K562 (cell line): Measurements from ENCODE around the gene IL1RL2. TPM values are rescaled to one million over a fixed set of nuclear protein-coding genes. Genes with fewer than 3 reads are reported as not detected.
A peak's percentile ranks its signal among the peaks of the same experiment; 100 is the strongest.

Experiments
- ARID2 ChIP-seq: fragments of 450-650 bp; IDR thresholded peaks from 2 replicates; pipeline ENCODE4 v1.6.1; 2017; ENCODE audit warnings: antibody characterized with exemption, mild to moderate bottlenecking
- BDP1 ChIP-seq: IDR thresholded peaks from 3 replicates; pipeline ENCODE4 v1.6.1; 2011; ENCODE audit not compliant: insufficient read length, insufficient read depth
- CEBPB ChIP-seq: fragments of 450-650 bp; IDR thresholded peaks from 2 replicates; pipeline ENCODE4 v1.6.1; 2016; ENCODE audit warnings: missing genetic modification characterization, missing compliant biosample characterization
- CEBPG ChIP-seq, 3 experiments: fragments of 200-800 bp in 1 of 3; sonication (Bioruptor generic) in 1 of 3; sonication (generic) in 1 of 3; formaldehyde crosslinking in 1 of 3; IDR thresholded peaks in 2 of 3; conservative IDR thresholded peaks in 1 of 3; 2 replicates each; pipeline versions ENCODE4 v1.6.1 to v1.8.0; 2016 to 2022; ENCODE audit warnings: missing compliant biosample characterization in 2 of 3, missing genetic modification characterization in 2 of 3, mild to moderate bottlenecking in 1 of 3, missing genetic modification reagents in 1 of 3
- DDX20 ChIP-seq: fragments of 450-650 bp; IDR thresholded peaks from 2 replicates; pipeline ENCODE4 v1.6.1; 2016; ENCODE audit warnings: missing genetic modification characterization, low read depth, mild to moderate bottlenecking, missing compliant biosample characterization, moderate library complexity
- DIDO1 ChIP-seq: fragments of 450-650 bp; IDR thresholded peaks from 2 replicates; pipeline ENCODE4 v1.6.1; 2016; ENCODE audit warnings: low read depth, missing biosample characterization, missing genetic modification characterization
- EWSR1 ChIP-seq: fragments of 450-650 bp; IDR thresholded peaks from 2 replicates; pipeline ENCODE4 v1.6.1; 2018; ENCODE audit warnings: borderline replicate concordance, mild to moderate bottlenecking, low read depth, moderate library complexity; ENCODE audit not compliant: partially characterized antibody
- FOXK2 ChIP-seq, 2 experiments: fragments of 450-650 bp; IDR thresholded peaks in 1 of 2; conservative IDR thresholded peaks in 1 of 2; 2 replicates each; pipeline ENCODE4 v1.6.1; 2016; ENCODE audit warnings: low read depth in 2 of 2, mild to moderate bottlenecking in 1 of 2
- HDAC1 ChIP-seq, 2 experiments: fragments of 450-650 bp; IDR thresholded peaks; 2 replicates each; pipeline ENCODE4 v1.6.1; 2016 to 2017; ENCODE audit warnings: inconsistent platforms in 1 of 2, mild to moderate bottlenecking in 1 of 2, moderate library complexity in 1 of 2
- HOXB6 ChIP-seq: fragments of 250-450 bp; sonication (Bioruptor Pico); IDR thresholded peaks from 2 replicates; pipeline ENCODE4 v1.5.1; 2022; ENCODE audit warnings: mild to moderate bottlenecking, borderline replicate concordance
- MLLT1 ChIP-seq, 2 experiments: fragments of 450-650 bp; IDR thresholded peaks; 2 replicates each; pipeline ENCODE4 v1.6.1; 2016
- POLR2AphosphoS5 ChIP-seq: IDR thresholded peaks from 2 replicates; pipeline ENCODE4 v1.6.1; 2011; ENCODE audit warnings: mild to moderate bottlenecking, low read depth, low read length, moderate library complexity; ENCODE audit not compliant: control insufficient read depth, insufficient read depth
- RAD21 ChIP-seq, 2 experiments: fragments of 250-450 bp in 1 of 2; fragments of 450-650 bp in 1 of 2; sonication (Bioruptor Pico) in 1 of 2; formaldehyde crosslinking in 1 of 2; IDR thresholded peaks in 1 of 2; conservative IDR thresholded peaks in 1 of 2; 2 replicates each; pipeline versions ENCODE4 v1.4.0 to v1.8.0; 2020 to 2022; ENCODE audit warnings: mild to moderate bottlenecking in 2 of 2, moderate library complexity in 1 of 2
- SMC3 ChIP-seq: conservative IDR thresholded peaks from 2 replicates; pipeline ENCODE4 v1.6.1; 2011; ENCODE audit warnings: low read depth, low read length, improper control_type of control experiment; ENCODE audit not compliant: insufficient read depth
- TEAD4 ChIP-seq, 2 experiments: sonication (generic) in 1 of 2; formaldehyde crosslinking in 1 of 2; IDR thresholded peaks; 2 replicates each; pipeline versions ENCODE4 v1.6.1 to v1.8.0; 2012 to 2022; ENCODE audit warnings: borderline replicate concordance in 1 of 2, inconsistent platforms in 1 of 2, low read length in 1 of 2, mild to moderate bottlenecking in 1 of 2, missing genetic modification reagents in 1 of 2
- ZFP30 ChIP-seq: fragments of 250-450 bp; sonication (Bioruptor Pico); IDR thresholded peaks from 2 replicates; pipeline ENCODE4 v1.8.0; 2022; ENCODE audit warnings: moderate library complexity, mild to moderate bottlenecking, inconsistent platforms, borderline replicate concordance
- ZNF79 ChIP-seq: fragments of 250-450 bp; sonication (Bioruptor Pico); IDR thresholded peaks from 2 replicates; pipeline ENCODE4 v1.4.0; 2020; ENCODE audit warnings: low read depth, mild to moderate bottlenecking, moderate library complexity
- polyA plus RNA-seq, 8 experiments: library from polyadenylated mRNA; depleted of rRNA in 4 of 8; stranded (reverse) in 5 of 8; unstranded in 3 of 8; fragments of >200 nt; fragmentation: Nextera tagmentation in 2 of 8; fragmentation: Illumina TruSeq in 1 of 8; extraction: Ambion mirVana in 2 of 8; extraction: Trizol in 1 of 8; gene quantifications; 2 replicates each; pipeline versions ENCODE4 v1.2.1 to v1.2.3, GENCODE V29; 2011 to 2014; ENCODE audit warnings: inconsistent platforms in 1 of 8, missing spikeins in 1 of 8
- total RNA-seq, 7 experiments: library from RNA; depleted of rRNA in 6 of 7; stranded (reverse); fragments of >200 nt in 6 of 7; fragmentation: Illumina TruSeq in 2 of 7; extraction: Trizol in 2 of 7; gene quantifications; 2 replicates each; pipeline versions ENCODE4 v1.2.1 to v1.2.3, GENCODE V29; 2011 to 2021; ENCODE audit warnings: low replicate concordance in 1 of 7
- TF ChIP-seq, protein P1 (sequence below): IDR thresholded peaks from 3 replicates; pipeline ENCODE4 v1.6.1; 2011; ENCODE audit warnings: borderline replicate concordance, mild to moderate bottlenecking; ENCODE audit not compliant: insufficient read length, insufficient read depth
- TF ChIP-seq, protein P2 (sequence below), 3 experiments: IDR thresholded peaks in 2 of 3; conservative IDR thresholded peaks in 1 of 3; 2 replicates each; pipeline ENCODE4 v1.5.1; 2011 to 2012; ENCODE audit warnings: low read length in 3 of 3, mild to moderate bottlenecking in 3 of 3, control low read depth in 2 of 3, improper control_type of control experiment in 1 of 3, inconsistent platforms in 1 of 3, low read depth in 1 of 3, mixed read lengths in 1 of 3, moderate library complexity in 1 of 3; ENCODE audit not compliant: insufficient read depth in 2 of 3
- TF ChIP-seq, protein P3 (sequence below): fragments of 450-650 bp; formaldehyde crosslinking; IDR thresholded peaks from 2 replicates; pipeline ENCODE4 v1.4.0; 2022; ENCODE audit warnings: mild to moderate bottlenecking, moderate library complexity

Gene IL1RL2
- total and polyA plus RNA-seq, 9 of the 15 experiments (the other 6 are each of a cell fraction or from before 2014, with no cell fraction given), result not detected

DNA sequence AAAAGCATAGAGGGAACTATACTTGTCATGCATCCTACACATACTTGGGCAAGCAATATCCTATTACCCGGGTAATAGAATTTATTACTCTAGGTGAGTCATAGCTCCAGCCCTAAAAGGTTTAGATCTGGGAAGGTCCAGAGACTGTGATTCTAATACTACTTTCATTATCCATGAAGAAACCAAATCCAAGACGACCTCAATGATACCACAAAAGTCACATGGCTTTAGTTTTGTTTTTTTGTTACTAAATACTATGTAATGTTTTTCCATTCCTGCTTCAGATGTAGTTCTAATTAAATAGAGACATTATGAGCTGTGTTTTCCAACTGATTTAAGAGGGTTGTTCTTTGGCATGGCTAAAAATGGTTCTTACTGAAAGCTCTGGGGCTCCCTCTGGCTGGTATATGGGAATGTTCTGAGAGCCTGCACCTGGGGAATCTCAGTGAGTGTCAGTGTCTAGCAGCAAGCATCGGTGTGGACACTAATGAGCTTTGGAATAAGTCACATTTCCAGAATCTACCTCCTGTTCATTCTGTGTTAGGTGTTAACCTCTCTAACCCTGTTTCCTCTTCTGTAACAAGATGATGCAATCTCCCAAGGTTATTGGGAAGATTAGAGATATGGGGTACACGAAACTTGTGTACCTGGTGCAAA lies 20.5 kb upstream of the IL1RL2 start (continued):
- TF ChIP-seq, protein P1, sequence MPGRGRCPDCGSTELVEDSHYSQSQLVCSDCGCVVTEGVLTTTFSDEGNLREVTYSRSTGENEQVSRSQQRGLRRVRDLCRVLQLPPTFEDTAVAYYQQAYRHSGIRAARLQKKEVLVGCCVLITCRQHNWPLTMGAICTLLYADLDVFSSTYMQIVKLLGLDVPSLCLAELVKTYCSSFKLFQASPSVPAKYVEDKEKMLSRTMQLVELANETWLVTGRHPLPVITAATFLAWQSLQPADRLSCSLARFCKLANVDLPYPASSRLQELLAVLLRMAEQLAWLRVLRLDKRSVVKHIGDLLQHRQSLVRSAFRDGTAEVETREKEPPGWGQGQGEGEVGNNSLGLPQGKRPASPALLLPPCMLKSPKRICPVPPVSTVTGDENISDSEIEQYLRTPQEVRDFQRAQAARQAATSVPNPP, result no peak
- TF ChIP-seq DDX20 (no peak), HOXB6 (CRISPR knock-in tag) (no peak), SMC3 (peak; percentile 63), EWSR1 (no peak), ZNF79 (CRISPR knock-in tag) (no peak), HDAC1 (IDR thresholded peaks at IDR 0.05) (no peak), CEBPB (tag) (peak; percentile 71), MLLT1 (IDR thresholded peaks at IDR 0.05) (no peak), FOXK2 (conservative IDR thresholded peaks at IDR 0.05 in 1 of 2, IDR thresholded peaks at IDR 0.05 in 1 of 2; ENCODE audit: low read depth in 2 of 2) (no peak), RAD21 (CRISPR knock-in tag; conservative IDR thresholded peaks at IDR 0.05 in 1 of 2, IDR thresholded peaks at IDR 0.05 in 1 of 2) (peak; percentile 88 to 89), CEBPG (CRISPR knock-in tag; IDR thresholded peaks at IDR 0.05) (no peak), CEBPG (tag; conservative IDR thresholded peaks at IDR 0.05 in 1 of 2, IDR thresholded peaks at IDR 0.05 in 1 of 2) (peak; percentile 84 to 91), ARID2 (peak; percentile 56; the same call in 1 of the 2 replicates), DIDO1 (tag) (no peak), TEAD4 (IDR thresholded peaks at IDR 0.05; ENCODE audit: low read length) (no peak), TEAD4 (CRISPR knock-in tag; IDR thresholded peaks at IDR 0.05; ENCODE audit: borderline replicate concordance) (no peak), BDP1 (no peak), ZFP30 (CRISPR knock-in tag) (no peak), POLR2AphosphoS5 (no peak)
- TF ChIP-seq, protein P2, sequence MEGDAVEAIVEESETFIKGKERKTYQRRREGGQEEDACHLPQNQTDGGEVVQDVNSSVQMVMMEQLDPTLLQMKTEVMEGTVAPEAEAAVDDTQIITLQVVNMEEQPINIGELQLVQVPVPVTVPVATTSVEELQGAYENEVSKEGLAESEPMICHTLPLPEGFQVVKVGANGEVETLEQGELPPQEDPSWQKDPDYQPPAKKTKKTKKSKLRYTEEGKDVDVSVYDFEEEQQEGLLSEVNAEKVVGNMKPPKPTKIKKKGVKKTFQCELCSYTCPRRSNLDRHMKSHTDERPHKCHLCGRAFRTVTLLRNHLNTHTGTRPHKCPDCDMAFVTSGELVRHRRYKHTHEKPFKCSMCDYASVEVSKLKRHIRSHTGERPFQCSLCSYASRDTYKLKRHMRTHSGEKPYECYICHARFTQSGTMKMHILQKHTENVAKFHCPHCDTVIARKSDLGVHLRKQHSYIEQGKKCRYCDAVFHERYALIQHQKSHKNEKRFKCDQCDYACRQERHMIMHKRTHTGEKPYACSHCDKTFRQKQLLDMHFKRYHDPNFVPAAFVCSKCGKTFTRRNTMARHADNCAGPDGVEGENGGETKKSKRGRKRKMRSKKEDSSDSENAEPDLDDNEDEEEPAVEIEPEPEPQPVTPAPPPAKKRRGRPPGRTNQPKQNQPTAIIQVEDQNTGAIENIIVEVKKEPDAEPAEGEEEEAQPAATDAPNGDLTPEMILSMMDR (IDR thresholded peaks at IDR 0.05 in 2 of 3, conservative IDR thresholded peaks at IDR 0.05 in 1 of 3; ENCODE audit: insufficient read depth in 2 of 3, low read depth in 1 of 3, low read length in 3 of 3), result peak; percentile 46 to 77 (median 55); a peak in 5 of 6 replicates
- TF ChIP-seq, protein P3, sequence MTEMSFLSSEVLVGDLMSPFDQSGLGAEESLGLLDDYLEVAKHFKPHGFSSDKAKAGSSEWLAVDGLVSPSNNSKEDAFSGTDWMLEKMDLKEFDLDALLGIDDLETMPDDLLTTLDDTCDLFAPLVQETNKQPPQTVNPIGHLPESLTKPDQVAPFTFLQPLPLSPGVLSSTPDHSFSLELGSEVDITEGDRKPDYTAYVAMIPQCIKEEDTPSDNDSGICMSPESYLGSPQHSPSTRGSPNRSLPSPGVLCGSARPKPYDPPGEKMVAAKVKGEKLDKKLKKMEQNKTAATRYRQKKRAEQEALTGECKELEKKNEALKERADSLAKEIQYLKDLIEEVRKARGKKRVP (CRISPR knock-in tag), result peak; percentile 77
